Parathyroid adenoma (tissue), 2 donors: ENCODE results near the gene INPPL1.

Experiments used
- H2AFZ ChIP-seq: fragments of 300-600 bp; sonication (generic); one replicate; pipeline ENCODE4 v1.7.0; 2017; ENCODE audit warnings: antibody characterized with exemption, mild to moderate bottlenecking
- H3K27ac ChIP-seq: fragments of 300-600 bp; sonication (generic); one replicate; pipeline ENCODE4 v1.7.0; 2017
- H3K27me3 ChIP-seq: fragments of 300-600 bp; sonication (generic); one replicate; pipeline ENCODE4 v1.7.0; 2017; ENCODE audit warnings: low read length; ENCODE audit not compliant: control insufficient read depth, insufficient read depth
- H3K36me3 ChIP-seq: fragments of 300-600 bp; sonication (generic); one replicate; pipeline ENCODE4 v1.7.0; 2017; ENCODE audit warnings: low read length; ENCODE audit not compliant: control insufficient read depth, insufficient read depth
- H3K4me1 ChIP-seq: fragments of 300-600 bp; sonication (generic); one replicate; pipeline ENCODE4 v1.7.0; 2017; ENCODE audit warnings: control low read depth
- H3K4me2 ChIP-seq: fragments of 300-600 bp; sonication (generic); one replicate; pipeline ENCODE4 v1.7.0; 2017; ENCODE audit warnings: low read length
- H3K4me3 ChIP-seq: fragments of 300-600 bp; sonication (generic); one replicate; pipeline ENCODE4 v1.7.0; 2017; ENCODE audit warnings: low read depth, low read length
- H3K79me2 ChIP-seq: fragments of 300-600 bp; sonication (generic); one replicate; pipeline ENCODE4 v1.7.0; 2017; ENCODE audit warnings: control low read depth
- H3K9ac ChIP-seq: fragments of 300-600 bp; sonication (generic); one replicate; pipeline ENCODE4 v1.7.0; 2017; ENCODE audit warnings: mild to moderate bottlenecking
- H3K9me3 ChIP-seq: fragments of 300-600 bp; sonication (generic); one replicate; pipeline ENCODE4 v1.7.0; 2017; ENCODE audit warnings: low read length; ENCODE audit not compliant: control insufficient read depth
- CTCF ChIP-seq: fragments of 300-600 bp; sonication (generic); IDR thresholded peaks from one replicate; pipeline ENCODE4 v1.7.0; 2017; ENCODE audit warnings: antibody characterized with exemption, mild to moderate bottlenecking
- donor health status: primary hyperparathyroidism.

INPPL1 gene

GRCh38 chr11:72236083-72236697 is 11.6 kb downstream of the INPPL1 start:
- H3K4me1 ChIP-seq = peaks cover 3% of the 10 kb centered on the region
- no peak overlapping the region for H3K9ac ChIP-seq
- no peak overlapping the region for H2AFZ ChIP-seq
- no peaks in the 10 kb centered on the region for H3K79me2 ChIP-seq
- TF ChIP-seq CTCF = no peak
- H3K9me3 ChIP-seq = no peaks in the 10 kb centered on the region
- no peaks in the 10 kb centered on the region for H3K27me3 ChIP-seq
- H3K4me2 ChIP-seq = no peak overlapping the region
- no peak overlapping the region for H3K4me3 ChIP-seq
- no peaks in the 10 kb centered on the region for H3K36me3 ChIP-seq
- H3K27ac ChIP-seq = no peak overlapping the region

- peaks cover 3% of the 10 kb centered on the region for H3K4me1 ChIP-seq
- H3K27ac ChIP-seq = no peak overlapping the region
- no peaks in the 10 kb centered on the region for H3K9me3 ChIP-seq
- H3K4me3 ChIP-seq = no peak overlapping the region
- no peaks in the 10 kb centered on the region for H3K36me3 ChIP-seq
- no peaks in the 10 kb centered on the region for H3K79me2 ChIP-seq
- TF ChIP-seq CTCF = no peak
- H2AFZ ChIP-seq = no peak overlapping the region
- H3K9ac ChIP-seq = no peak overlapping the region
- no peak overlapping the region for H3K4me2 ChIP-seq
- H3K27me3 ChIP-seq = no peaks in the 10 kb centered on the region
Measured at GRCh38 chr11:72236774-72237111, 12.2 kb downstream of the INPPL1 start.

- Histone ChIP-seq H3K79me2 (no peaks in the 10 kb centered on the region), H3K4me1 (peaks cover 3% of the 10 kb centered on the region), H3K4me3 (no peak overlapping the region), H3K9ac (no peak overlapping the region), H3K27me3 (no peaks in the 10 kb centered on the region), H2AFZ (no peak overlapping the region), H3K9me3 (no peaks in the 10 kb centered on the region), H3K27ac (no peak overlapping the region), H3K4me2 (no peak overlapping the region), H3K36me3 (no peaks in the 10 kb centered on the region)
- TF ChIP-seq CTCF = no peak
Measured at GRCh38 chr11:72237112-72237931, 12.8 kb downstream of the INPPL1 start.

GRCh38 chr11:72238040-72238450 is 13.5 kb downstream of the INPPL1 start:
- no peaks in the 10 kb centered on the region for H3K79me2 ChIP-seq
- H3K36me3 ChIP-seq = no peaks in the 10 kb centered on the region
- H3K27me3 ChIP-seq = no peaks in the 10 kb centered on the region
- no peak overlapping the region for H3K9ac ChIP-seq
- TF ChIP-seq CTCF = peak; percentile 59
- no peak overlapping the region for H2AFZ ChIP-seq
- no peak overlapping the region for H3K4me3 ChIP-seq
- H3K27ac ChIP-seq = no peak overlapping the region
- H3K9me3 ChIP-seq = no peaks in the 10 kb centered on the region
- no peak overlapping the region for H3K4me2 ChIP-seq
- H3K4me1 ChIP-seq = peaks cover 3% of the 10 kb centered on the region
